PC-9 (cell line): ENCODE results near the gene ADAM19. TPM values are rescaled to one million over a fixed set of nuclear protein-coding genes. Genes with fewer than 3 reads are reported as not detected.

Experiments used
- BruUV-seq: library from RNA; stranded (reverse); fragments of 400-500 nt; replicated peaks from 2 replicates; lab custom pipeline; 2021; lab: Mats Ljungman, UMichigan
- CTCF ChIA-PET: fragments of 300-600 bp; sonication (Branson Sonifier 250); formaldehyde crosslinking; loops from one replicate; lab custom pipeline; 2022; ENCODE audit warnings: antibody characterized with exemption; lab: Charles Lee
- POLR2A ChIA-PET: fragments of 300-600 bp; sonication (Branson Sonifier 250); formaldehyde crosslinking; loops from one replicate; lab custom pipeline; 2022; ENCODE audit warnings: antibody characterized with exemption; ENCODE audit not compliant: unreplicated experiment; lab: Charles Lee
- DNase-seq, 2 experiments: peaks; one replicate each; pipeline versions ENCODE4 v3.0.0 to v3.0.0-alpha.2; 2015 to 2022; ENCODE audit warnings: mixed read lengths in 1 of 2
- H2AFZ ChIP-seq: fragments of 200-600 bp; sonication (generic); 2 replicates; pipeline ENCODE4 v1.8.1; 2017; ENCODE audit warnings: antibody characterized with exemption
- H3F3A ChIP-seq: fragments of 200-600 bp; sonication (generic); 2 replicates; pipeline ENCODE4 v1.8.1; 2017; ENCODE audit warnings: antibody characterized with exemption, mild to moderate bottlenecking, low read depth; ENCODE audit not compliant: insufficient read depth
- H3K27ac ChIP-seq: fragments of 200-600 bp; sonication (generic); 2 replicates; pipeline ENCODE4 v1.6.1; 2016; ENCODE audit warnings: mixed run types
- H3K27me3 ChIP-seq: fragments of 200-600 bp; sonication (generic); 2 replicates; pipeline ENCODE4 v1.6.1; 2016; ENCODE audit warnings: low read depth, mixed run types; ENCODE audit not compliant: insufficient read depth
- H3K36me3 ChIP-seq: fragments of 200-600 bp; sonication (generic); 2 replicates; pipeline ENCODE4 v1.6.1; 2016; ENCODE audit warnings: low read depth, mixed run types
- H3K4me1 ChIP-seq: fragments of 200-600 bp; sonication (generic); replicated peaks from 2 replicates; pipeline ENCODE4 v1.6.1; 2016; ENCODE audit warnings: mixed run types; ENCODE audit not compliant: insufficient read depth
- H3K4me2 ChIP-seq: fragments of 200-600 bp; sonication (generic); 2 replicates; pipeline ENCODE4 v1.6.1; 2017; ENCODE audit warnings: mixed run types
- H3K4me3 ChIP-seq: fragments of 200-600 bp; sonication (generic); 2 replicates; pipeline ENCODE4 v1.6.1; 2016; ENCODE audit warnings: mixed run types
- H3K79me2 ChIP-seq: fragments of 200-600 bp; sonication (generic); 2 replicates; pipeline ENCODE4 v1.6.1; 2017; ENCODE audit warnings: low read depth, mixed run types
- H3K9me2 ChIP-seq: fragments of 200-600 bp; sonication (generic); 2 replicates; pipeline ENCODE4 v1.8.1; 2017; ENCODE audit warnings: mild to moderate bottlenecking; ENCODE audit not compliant: insufficient read depth
- H3K9me3 ChIP-seq: fragments of 200-600 bp; sonication (generic); 2 replicates; pipeline ENCODE4 v1.8.1; 2016; ENCODE audit warnings: low read depth; ENCODE audit not compliant: insufficient read depth
- H4K20me1 ChIP-seq: fragments of 200-600 bp; sonication (generic); 2 replicates; pipeline ENCODE4 v1.8.1; 2017; ENCODE audit not compliant: insufficient read depth
- CTCF ChIP-seq: fragments of 200-600 bp; sonication (generic); conservative IDR thresholded peaks from 2 replicates; pipeline ENCODE4 v1.6.1; 2017; ENCODE audit warnings: mixed run types, antibody characterized with exemption, mild to moderate bottlenecking, moderate library complexity
- EZH2 ChIP-seq: fragments of 200-600 bp; sonication (generic); IDR thresholded peaks from 2 replicates; pipeline ENCODE4 v1.8.0; 2017; ENCODE audit warnings: antibody characterized with exemption, low read depth
- intact Hi-C: fragments of 100-400 bp; cut with micrococcal nuclease; formaldehyde crosslinking; loops from one replicate; pipeline ENCODE4 v1.10.0; 2022; ENCODE audit not compliant: unreplicated experiment
- total RNA-seq: library from RNA; stranded (reverse); gene quantifications from 2 replicates; pipeline ENCODE4 v1.2.3, GENCODE V29; 2021

Gene ADAM19
- total RNA-seq, 1 experiment from 2014 or later = 7.6 TPM

GRCh38 chr5:157608972-157609565 lies 33.5 kb upstream of the ADAM19 start:
- intact Hi-C loops = loop anchor here (10.0 kb wide), 1 partner anchor 106 kb away; no protein-coding TSS in a partner anchor

GRCh38 chr5:157607371-157608161 lies 32.0 kb upstream of the ADAM19 start:
- no TSS peak for BruUV-seq
- peak; percentile 37 to 93 for DNase-seq
- peak overlapping the region; percentile 63 for H3K4me2 ChIP-seq

More at GRCh38 chr5:157608972-157609565, 33.5 kb upstream of the ADAM19 start:
- Histone ChIP-seq H3K4me2 (peak overlapping the region; percentile 63), H3K79me2 (no peaks in the 10 kb centered on the region), H4K20me1 (no peaks in the 10 kb centered on the region), H3K27ac (peak overlapping the region; percentile 97), H3K4me1 (peaks cover 60% of the 10 kb centered on the region), H3F3A (peaks cover 44% of the 10 kb centered on the region), H3K9me3 (no peaks in the 10 kb centered on the region; the same call in 1 of the 2 replicates), H3K4me3 (no peak overlapping the region), H3K9me2 (no peaks in the 10 kb centered on the region), H2AFZ (no peak overlapping the region), H3K36me3 (0 out of 2 replicates have a peak, but pooled peaks cover 4% of the 10 kb centered on the region), H3K27me3 (no peaks in the 10 kb centered on the region)
- ChIA-PET CTCF (no interaction called here), POLR2A (no interaction called here)
- DNase-seq = no peak
- no TSS peak for BruUV-seq
- TF ChIP-seq EZH2 (no peak), CTCF (no peak)

GRCh38 chr5:157606046-157606445 lies 30.5 kb upstream of the ADAM19 start:
- peaks cover 83% of the 10 kb centered on the region for H3K4me1 ChIP-seq
- no peak for DNase-seq
- no peaks in the 10 kb centered on the region for H3K79me2 ChIP-seq
- H4K20me1 ChIP-seq = no peaks in the 10 kb centered on the region
- H3K27ac ChIP-seq = peak overlapping the region; percentile 97
- H3F3A ChIP-seq = peaks cover 60% of the 10 kb centered on the region
- intact Hi-C loops = loop anchor here (10.0 kb wide), 1 partner anchor 109 kb away; no protein-coding TSS in a partner anchor
- no peaks in the 10 kb centered on the region; the same call in 1 of the 2 replicates for H3K9me2 ChIP-seq
- ChIA-PET CTCF (no interaction called here), POLR2A (no interaction called here)
- H3K9me3 ChIP-seq = no peaks in the 10 kb centered on the region; the same call in 1 of the 2 replicates
- H3K4me3 ChIP-seq = no peak overlapping the region
- peak overlapping the region; percentile 63 for H3K4me2 ChIP-seq
- H3K36me3 ChIP-seq = 0 out of 2 replicates have a peak, but pooled peaks cover 4% of the 10 kb centered on the region
- TF ChIP-seq EZH2 = no peak
- no peak for TF ChIP-seq CTCF
- no peaks in the 10 kb centered on the region for H3K27me3 ChIP-seq
- BruUV-seq = no TSS peak
- H2AFZ ChIP-seq = 0 out of 2 replicates have a peak overlapping the region, but pooled peaks have one; percentile 5

More at GRCh38 chr5:157607371-157608161, 32.0 kb upstream of the ADAM19 start:
- ChIA-PET CTCF (no interaction called here), POLR2A (interaction anchor here (0.6 kb wide), 1 partner anchor 96 kb away, joined by 5 read pairs; no protein-coding TSS in a partner anchor)
- Histone ChIP-seq H3F3A (peaks cover 58% of the 10 kb centered on the region), H3K4me1 (peaks cover 74% of the 10 kb centered on the region), H3K4me3 (peak overlapping the region; percentile 5; the same call in 1 of the 2 replicates), H3K9me3 (no peaks in the 10 kb centered on the region; the same call in 1 of the 2 replicates), H3K36me3 (0 out of 2 replicates have a peak, but pooled peaks cover 4% of the 10 kb centered on the region), H3K79me2 (no peaks in the 10 kb centered on the region), H4K20me1 (no peaks in the 10 kb centered on the region), H3K27me3 (no peaks in the 10 kb centered on the region), H3K27ac (peak overlapping the region; percentile 97), H3K9me2 (no peaks in the 10 kb centered on the region), H2AFZ (no peak overlapping the region)
- no peak for TF ChIP-seq EZH2
- intact Hi-C loops = loop anchor here (10.0 kb wide), 1 partner anchor 107 kb away; no protein-coding TSS in a partner anchor
